22Rv1 (cell line): ENCODE measurements around the gene POC5.

Experiments
- ZFX ChIP-seq: fragments of 450-650 bp; IDR thresholded peaks from 2 replicates; pipeline ENCODE4 v1.6.1; 2017; ENCODE audit warnings: antibody characterized with exemption, borderline replicate concordance
- TF ChIP-seq, protein P1 (sequence below): fragments of 450-650 bp; IDR thresholded peaks from 2 replicates; pipeline ENCODE4 v1.5.1; 2017; ENCODE audit warnings: mild to moderate bottlenecking

GRCh38 chr5:75707911-75708509, 9.2 kb downstream of the POC5 start:
- TF ChIP-seq, protein P1, sequence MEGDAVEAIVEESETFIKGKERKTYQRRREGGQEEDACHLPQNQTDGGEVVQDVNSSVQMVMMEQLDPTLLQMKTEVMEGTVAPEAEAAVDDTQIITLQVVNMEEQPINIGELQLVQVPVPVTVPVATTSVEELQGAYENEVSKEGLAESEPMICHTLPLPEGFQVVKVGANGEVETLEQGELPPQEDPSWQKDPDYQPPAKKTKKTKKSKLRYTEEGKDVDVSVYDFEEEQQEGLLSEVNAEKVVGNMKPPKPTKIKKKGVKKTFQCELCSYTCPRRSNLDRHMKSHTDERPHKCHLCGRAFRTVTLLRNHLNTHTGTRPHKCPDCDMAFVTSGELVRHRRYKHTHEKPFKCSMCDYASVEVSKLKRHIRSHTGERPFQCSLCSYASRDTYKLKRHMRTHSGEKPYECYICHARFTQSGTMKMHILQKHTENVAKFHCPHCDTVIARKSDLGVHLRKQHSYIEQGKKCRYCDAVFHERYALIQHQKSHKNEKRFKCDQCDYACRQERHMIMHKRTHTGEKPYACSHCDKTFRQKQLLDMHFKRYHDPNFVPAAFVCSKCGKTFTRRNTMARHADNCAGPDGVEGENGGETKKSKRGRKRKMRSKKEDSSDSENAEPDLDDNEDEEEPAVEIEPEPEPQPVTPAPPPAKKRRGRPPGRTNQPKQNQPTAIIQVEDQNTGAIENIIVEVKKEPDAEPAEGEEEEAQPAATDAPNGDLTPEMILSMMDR = no peak
- no peak for TF ChIP-seq ZFX
